GM19468 (cell line): Measurements from ENCODE around the gene FILIP1L.

Experiments
- ATAC-seq: cut with Tn5 transposase; IDR thresholded peaks from one replicate; pipeline ENCODE4 v1.9.1; 2021; ENCODE audit warnings: mild to moderate bottlenecking, moderate library complexity, moderate number of reproducible peaks; ENCODE audit not compliant: unreplicated experiment; ENCODE audit errors: extremely low read depth

FILIP1L gene

DNA sequence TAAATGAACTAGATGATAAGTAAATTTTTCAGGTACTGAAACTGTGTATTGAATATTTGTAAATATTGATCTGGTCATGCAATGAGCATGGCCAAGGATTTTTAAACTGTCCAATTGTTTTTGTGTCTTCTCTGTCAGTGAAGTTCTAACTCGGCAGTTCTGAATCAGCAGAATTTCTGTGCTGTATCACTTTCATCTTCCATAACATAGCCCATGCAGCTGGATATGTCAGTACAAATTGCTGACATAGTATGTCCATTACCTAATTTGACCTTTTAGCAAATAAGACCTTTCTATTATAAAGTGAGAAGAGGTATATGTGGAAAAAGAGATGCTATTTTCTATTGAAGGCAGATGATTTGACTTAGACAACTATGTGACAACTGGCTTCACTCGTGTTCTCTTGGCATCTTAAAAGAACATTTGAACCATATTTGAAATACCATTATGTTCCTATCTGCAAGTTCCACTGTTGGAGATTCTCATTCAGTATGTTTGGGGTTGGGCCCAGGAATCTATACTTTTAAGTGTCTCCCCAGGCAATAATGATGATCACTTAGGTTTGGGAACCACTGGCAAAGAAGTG lies 206.2 kb downstream of the FILIP1L start:
- ATAC-seq, result no peak

DNA sequence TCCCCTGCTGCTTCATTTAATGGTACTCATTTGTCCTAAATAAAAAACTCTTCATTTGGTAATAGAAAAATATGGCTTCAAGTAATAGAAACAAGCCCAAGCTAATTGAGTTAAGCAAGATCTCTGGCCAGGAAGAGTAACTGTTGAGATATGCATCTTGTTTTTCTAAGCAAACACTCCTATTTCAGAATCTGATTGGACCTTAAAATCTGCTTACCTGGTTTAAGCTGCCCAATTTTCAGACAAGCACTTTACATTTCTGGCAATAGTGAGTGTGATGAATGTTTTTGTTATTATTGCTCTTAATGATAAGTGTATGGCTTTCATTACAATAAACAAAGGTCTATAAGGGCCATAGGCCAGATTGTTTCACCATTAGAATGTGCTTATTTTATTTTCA lies 210.4 kb downstream of the FILIP1L start:
- ATAC-seq, result no peak

GRCh38 chr3:99902091-99902490 lies 212.2 kb downstream of the FILIP1L start:
- ATAC-seq, result no peak

DNA sequence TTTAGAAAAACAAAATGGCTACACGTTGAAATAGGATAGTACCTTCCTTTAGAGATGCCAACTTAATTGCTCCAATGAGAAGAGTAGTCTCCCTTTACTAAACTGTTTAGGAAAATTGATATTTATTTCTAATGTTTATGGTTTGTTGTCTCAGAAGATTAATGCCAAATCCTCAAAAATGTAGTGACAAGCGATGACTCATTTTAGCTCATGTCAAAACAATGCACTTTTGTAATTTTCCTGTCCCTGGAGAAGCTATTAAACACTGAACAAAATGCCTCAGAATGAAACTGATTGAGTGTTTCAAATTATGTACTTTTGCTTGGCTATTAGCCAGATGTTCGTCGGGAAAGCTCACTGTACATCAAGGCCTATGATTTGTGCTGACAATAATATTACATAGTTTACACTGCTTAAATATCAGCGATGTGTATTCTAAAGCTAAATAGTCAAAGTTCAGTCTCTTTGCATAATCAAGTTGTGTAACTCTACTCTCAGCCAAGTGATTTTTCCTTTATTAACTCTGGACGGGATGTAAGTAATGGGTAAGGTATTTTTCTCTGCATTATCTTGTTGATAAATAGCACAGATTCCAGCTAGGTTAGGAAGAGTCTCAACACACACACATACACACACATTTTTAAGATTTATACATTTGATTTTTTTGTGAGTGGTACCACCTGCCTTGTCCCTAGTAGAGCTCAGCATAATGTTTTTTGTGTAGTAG lies 212.9 kb downstream of the FILIP1L start:
- no peak for ATAC-seq

DNA sequence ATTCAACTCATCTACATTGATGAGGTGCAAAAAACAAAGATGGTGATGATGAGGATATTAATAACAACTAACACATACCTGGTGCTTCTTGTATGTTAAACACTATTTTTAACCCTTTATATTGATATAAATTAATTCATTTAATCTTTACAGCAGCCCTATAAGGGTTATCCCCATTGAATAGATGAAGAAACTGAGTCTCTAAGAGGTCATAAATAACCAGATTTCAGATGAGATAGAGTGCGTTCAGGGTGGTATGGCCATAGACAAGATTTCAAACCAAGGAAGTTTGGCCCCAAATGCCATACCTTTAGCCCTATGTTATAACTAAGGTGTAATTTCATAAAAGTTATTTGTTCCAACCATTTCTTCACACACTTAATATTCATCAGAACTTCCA lies 214.1 kb downstream of the FILIP1L start:
- no peak for ATAC-seq

DNA sequence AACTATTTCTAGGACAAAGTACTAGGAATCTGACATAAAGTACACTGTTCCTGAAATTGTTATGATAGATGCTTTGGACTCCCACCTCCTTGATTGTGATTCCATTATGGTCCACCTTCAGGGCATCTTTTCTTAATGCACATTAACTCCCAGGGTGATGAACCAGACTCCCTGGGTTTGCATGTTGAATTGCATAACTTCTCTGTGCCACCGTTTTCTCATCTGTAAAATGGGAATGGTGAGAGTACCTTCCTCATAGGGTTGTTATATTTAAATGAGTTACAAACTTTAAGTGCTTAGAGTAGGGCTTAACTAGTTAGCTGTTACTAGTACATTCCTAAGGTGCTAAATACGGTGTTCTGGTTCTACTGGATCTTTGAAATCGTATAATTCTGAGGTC lies 214.7 kb downstream of the FILIP1L start:
- ATAC-seq, result no peak

GRCh38 chr3:99896482-99896881 lies 217.8 kb downstream of the FILIP1L start:
- ATAC-seq, result no peak

DNA sequence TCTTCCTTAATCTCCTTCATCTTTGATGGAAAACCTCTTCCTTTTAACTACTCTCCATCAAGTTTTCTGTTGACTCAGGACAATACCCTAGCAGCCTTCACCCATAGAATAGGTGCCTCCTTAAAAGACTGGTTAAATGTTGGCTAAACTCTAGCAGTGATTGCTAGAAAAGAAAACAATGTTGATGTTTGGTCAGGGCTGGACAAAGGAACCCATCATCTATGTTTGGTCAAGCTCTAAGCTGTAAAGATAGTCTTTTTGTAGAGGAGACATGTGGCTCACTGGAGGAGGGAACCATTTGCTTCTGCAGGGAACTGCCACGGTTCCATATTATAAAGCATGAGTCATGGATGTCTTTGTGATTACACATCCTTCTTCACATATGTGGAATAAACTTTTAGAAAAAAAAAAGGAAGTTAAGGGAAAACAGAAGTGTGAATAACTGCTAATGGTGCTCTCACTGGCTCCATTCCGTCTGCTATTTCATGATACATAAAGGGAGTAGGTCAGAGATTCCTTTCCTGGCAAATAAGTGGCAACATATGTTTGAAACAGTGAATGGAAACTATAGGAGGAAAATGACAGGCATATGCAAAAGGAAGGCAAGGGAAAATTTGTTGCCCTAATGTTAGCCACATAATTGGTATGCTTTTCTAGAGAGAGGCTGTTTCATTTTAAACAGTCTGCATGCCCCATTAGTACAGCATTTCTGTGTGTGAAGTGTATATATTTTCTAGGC lies 218.4 kb downstream of the FILIP1L start:
- no peak for ATAC-seq

- ATAC-seq, result no peak
These were observed 219.1 kb downstream of the FILIP1L start for GRCh38 chr3:99895131-99895696.

DNA sequence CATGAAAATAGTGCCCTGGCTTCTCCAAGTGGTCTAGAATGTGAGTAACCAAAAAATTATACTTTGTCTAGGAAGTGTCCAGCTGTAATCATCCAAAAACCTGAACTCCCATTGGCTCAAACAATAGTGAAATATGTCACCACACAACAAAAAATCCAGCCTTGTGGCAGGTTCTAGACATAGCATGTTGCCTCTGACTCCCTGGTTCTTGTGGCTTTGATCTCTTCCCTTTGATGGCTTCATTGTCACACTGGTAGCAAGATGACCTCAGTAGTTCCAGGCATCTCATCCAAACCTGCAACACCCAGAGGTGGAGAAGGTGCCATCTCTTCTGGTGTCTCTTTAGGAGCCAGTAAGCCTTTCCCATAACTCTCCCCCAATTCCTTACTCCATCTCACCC lies 222.0 kb downstream of the FILIP1L start:
- ATAC-seq, result no peak

DNA sequence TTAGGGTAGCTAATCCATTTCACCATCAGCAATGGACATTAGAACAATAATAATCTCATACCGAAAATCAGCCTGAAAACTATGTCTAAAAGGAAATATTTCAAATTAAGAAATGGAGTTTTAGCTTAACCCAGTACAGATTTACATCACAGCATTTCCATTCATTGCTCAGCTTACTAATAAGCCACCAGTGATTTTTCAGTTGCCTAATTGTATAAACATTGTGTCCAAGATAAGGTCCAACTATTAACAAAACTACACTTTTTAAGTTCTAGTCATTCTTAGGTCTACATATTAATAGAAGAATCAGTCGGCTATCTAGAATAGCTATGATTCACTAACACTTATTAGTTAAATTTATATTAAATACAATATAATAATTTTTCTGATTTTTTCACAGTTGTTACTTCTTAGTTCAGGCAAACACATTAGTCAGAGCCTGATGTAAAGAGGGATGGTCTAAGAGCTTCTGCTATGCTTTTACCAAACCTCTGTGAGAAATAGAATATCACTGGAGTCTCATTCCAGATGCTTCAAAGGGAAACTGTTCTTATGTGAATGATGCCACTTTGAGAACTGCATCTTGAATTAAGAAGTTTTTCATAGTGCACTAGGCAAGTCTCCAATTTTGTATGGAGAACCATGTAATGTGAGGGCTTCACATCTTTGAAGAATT lies 222.6 kb downstream of the FILIP1L start:
- no peak for ATAC-seq

- ATAC-seq, result no peak
These were observed 228.4 kb downstream of the FILIP1L start for GRCh38 chr3:99885851-99886250.

- no peak for ATAC-seq
These were observed 229.2 kb downstream of the FILIP1L start for GRCh38 chr3:99885085-99885484.

DNA sequence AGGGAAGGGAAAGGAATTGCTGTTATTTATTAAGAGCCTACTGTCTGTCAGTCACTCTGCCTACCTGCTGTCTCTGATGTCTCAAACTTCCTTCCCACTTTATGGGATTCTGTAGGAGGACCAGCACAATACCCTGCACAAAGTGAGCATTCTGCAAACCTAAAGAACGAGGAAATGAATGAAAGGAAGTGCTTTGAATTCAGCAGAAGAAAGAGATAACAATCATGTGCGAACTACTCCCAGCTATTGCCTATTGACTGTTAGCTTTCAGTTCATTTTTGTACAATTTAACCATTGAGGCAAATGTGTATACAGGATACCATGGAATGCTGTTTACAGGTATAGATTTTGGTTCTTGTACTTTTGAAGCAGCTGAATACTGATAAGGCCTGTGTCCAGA lies 229.8 kb downstream of the FILIP1L start:
- no peak for ATAC-seq

DNA sequence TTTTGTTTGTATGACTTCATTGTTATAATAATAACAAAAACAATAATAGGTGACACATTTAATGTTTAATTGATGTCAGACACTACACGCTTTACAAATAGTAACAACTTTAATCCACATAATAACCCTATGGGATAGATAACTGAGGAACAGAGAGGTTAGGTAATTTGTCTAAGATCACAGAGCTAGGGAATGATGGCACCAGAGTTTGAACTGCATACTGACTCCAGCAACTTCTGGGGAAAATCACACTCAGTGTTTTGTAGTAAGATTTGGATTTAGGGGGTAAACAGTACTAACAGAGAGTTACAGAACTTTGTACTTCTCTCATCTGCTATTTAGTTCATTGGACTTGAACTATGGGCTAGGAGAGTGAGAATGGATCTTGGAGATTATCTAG lies 230.6 kb downstream of the FILIP1L start:
- ATAC-seq, result no peak

DNA sequence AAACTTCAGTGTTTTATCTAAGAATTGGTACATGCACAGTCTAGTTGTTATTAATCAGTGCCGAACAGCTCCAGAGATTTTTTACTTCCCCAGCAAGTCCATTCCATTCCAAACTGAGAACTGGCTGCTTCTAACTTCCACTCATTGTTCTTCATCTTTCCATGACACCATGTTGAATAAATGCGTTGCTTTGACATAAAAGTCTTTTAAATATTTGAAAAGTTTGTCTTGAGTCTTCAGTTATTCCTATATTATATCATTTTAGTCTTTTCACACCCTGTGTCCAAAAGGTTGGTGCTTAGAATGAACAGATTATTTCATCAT lies 231.2 kb downstream of the FILIP1L start:
- no peak for ATAC-seq

DNA sequence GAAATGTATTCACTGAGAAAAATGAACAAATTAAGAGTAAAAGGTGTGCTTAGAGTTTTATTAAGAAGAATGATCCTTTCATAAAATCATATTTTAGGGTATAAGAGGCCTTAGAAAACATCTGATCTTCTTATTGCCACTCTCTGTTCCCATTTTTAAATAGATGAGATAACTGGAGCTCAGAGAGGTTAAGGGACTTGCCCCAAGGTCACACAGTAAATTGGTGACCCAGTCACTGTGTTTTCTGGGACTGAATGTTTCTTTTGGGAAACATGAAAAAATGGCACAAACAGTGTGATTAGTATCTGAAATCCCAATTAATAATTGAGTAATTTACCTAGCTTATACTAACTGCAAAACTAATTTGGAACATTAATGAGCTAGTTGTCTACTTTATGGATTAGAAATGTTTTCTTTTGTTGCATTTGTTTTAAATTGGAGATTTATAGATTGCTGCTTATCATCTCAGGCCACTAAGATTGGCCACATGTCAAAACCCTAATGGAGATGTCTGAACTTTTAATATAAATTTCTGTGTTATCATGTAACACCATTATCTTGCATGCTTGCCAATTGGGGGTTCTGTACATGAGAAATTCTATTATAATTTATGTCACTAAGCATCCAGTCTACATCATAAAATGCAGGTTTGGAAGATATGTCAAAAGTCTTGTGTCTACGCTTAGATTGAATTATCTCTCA lies 231.7 kb downstream of the FILIP1L start:
- ATAC-seq, result no peak

DNA sequence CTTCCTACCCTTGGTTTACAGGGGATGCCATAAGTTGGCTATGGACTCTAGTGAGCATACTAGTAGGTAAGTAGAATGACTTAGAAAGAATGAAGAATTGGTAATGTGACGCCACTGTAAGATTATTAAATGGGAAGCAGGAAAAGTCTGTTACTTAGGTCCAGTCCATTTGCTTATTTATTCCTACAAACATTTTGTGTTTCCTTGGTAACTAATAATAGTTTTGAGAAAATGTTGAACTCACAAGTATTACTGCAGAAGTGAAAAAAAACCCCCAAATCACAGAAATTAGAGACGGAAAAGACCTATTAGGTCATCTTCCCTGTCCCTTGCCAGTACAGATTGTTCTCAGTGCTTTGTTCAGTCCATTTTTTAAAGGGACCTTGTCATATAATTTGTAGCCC lies 233.2 kb downstream of the FILIP1L start:
- no peak for ATAC-seq

DNA sequence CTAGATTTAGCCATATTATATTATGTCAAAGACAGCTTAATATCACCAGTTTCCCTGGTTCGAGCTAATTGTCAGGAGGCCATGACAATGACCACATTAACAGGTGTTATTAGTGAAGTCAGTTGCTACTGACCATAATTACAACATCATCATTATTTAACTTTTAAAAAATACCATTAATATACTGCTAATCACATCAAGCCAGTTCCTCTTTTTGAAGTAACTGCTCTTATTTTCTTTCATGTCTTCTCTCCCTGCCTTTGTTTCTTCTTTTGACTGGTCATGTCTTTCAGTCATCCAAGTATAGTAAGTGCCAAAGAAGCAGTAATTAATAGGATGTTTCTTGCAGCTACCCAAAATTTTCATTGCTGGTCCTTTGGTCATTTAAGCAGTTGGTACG lies 235.0 kb downstream of the FILIP1L start:
- ATAC-seq, result no peak

GRCh38 chr3:99878005-99878404 lies 236.3 kb downstream of the FILIP1L start:
- ATAC-seq, result no peak
